ENCODE measurements around the gene SUN3.

The SUN3 gene

DNA sequence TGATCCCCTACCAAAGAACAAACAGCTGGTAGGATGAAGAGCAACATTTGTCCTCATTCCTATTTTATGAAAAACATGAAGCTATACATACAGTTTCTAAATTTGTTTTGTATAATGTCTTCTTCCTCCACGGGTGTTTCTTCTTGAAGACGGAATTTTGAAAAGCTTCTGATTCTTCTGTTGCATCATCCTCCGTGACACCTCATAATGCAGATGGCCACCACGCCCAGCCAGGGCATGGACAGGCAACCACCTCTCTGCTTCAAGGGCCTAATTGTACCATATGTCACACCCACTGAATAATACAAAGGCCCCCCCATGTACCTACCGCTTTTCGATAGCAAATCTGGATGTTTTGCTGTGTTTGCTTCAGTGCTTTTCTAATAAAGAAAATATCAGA lies at the start of gene SUN3:
Gene SUN3, minus strand, starts transcription at position 170 of the 400 bp plus-strand sequence. Its CDS starts 169 bp downstream, at position 1.
- no peak for DNase-seq

DNA sequence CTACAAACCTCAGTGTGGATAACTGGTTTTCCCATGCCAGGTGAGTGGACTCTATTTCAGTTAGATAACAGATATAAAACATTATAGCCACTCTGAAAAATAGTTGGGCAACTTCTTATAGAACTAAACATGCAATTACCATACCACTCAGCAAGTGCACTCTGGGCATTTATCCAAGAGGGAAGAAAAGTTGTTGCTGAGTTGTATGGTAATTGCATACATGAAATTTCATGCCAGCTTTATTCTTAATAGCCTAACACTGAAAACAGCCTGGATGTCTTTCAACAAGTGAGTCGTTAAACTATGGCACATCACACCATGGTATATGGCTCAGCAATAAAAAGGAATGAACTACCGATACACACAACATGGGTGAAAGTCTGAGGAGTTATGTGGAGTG lies 49.6 kb upstream of the SUN3 start:
- DNase-seq = no peak

- DNase-seq = no peak
These were observed 48.5 kb upstream of the SUN3 start for GRCh38 chr7:48077423-48077822.

DNA sequence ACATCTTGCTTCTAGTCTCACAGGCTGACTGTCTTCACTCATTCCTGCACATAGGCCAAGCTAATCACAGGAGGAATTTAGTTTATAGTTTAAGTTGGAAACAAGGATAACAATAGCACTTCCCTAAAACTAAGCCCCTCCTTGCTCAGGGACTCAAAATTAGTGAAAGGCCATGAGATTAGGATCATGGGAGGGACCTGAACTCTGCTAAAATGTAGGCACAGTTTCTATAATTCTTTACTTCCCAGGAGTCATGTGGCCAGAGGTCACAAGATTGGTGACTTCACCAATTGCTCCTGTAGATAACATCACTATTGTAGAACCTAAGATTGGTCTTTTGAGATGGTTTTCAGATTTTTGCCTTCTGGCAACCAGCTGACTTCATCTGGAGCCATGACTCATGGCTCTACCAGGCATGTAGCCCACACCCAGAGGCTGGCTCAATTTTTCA lies 45.3 kb upstream of the SUN3 start:
- no peak for DNase-seq

- no peak for DNase-seq
These were observed 38.6 kb upstream of the SUN3 start for GRCh38 chr7:48067475-48067874.

DNA sequence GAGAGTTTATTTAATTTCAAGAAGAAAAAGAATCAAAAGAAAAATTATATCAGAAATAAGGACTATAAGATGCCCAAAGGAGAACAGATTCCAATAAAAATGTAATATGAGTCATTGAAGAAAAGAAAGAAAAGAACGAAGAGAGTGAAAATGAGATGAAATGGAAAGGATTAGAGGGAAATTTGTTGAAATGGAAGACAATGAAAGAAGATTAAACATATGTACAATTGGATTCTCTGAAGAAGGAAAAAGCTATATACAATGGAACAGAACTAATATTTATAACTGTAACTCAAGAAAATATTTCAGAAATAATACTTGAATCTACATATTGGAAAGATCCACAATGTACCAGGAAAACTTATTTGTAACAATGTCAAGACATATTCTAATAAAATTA lies 35.1 kb upstream of the SUN3 start:
- DNase-seq = no peak

DNA sequence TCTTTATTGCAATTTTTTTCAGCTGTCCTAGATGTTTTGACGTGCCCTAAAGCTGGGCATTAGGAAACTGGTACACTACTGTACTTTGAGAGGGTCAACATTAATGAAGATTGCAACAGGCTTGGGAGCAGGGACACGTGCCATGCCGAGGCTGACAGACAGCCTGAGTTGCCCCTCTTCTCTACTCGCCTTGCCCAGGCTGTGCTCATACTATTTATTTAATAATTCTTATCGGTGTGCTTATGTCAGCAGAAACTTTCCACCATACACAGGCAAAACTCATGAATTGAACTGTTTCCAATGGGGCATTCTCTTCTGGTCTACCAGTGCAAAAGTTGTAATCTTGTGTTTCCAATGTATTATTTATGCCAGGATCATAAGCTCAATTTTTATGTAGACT lies 30.8 kb upstream of the SUN3 start:
- no peak for DNase-seq

DNA sequence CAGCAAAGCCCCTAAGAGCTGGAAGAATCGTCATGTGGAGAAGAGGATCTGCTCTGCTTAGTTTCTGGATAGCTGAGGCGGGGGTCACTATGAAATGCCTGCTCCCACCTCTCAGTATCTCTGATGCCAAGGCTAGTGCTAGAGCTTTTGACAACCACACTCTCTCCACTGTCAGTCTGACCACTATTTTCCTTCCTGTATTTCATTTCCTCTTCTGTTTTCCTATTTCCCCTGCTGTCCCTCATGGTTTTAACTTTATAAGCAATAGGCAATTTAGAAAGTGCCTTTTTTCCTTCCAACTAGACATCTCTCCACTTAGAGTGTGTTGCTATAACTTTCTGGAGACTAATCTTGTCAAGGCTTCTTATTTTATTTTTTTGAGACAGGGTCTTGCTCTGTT lies 30.1 kb upstream of the SUN3 start:
- no peak for DNase-seq

GRCh38 chr7:48053736-48054135 lies 24.8 kb upstream of the SUN3 start:
- no peak for DNase-seq

DNA sequence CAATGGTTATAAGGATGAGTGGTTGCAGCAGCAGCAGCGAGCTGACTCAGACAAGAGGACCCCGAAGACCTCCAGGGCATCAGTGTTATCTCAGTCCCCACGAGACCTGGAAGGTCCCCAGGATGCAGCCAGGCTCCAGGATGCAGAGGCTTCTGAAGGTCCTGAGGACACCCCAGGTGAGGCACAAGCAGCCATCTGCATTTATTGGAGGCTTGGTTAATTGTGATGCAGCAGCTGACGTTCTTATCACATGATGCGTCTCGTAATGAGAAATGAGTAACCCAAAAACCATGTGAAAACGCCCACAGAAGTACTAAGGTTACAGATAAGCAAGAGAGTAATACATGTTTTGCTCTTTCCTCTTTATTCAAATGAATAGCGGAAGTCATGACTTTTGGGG lies 23.8 kb upstream of the SUN3 start:
- DNase-seq = no peak

GRCh38 chr7:48049850-48050249 lies 20.9 kb upstream of the SUN3 start:
- DNase-seq = no peak

DNA sequence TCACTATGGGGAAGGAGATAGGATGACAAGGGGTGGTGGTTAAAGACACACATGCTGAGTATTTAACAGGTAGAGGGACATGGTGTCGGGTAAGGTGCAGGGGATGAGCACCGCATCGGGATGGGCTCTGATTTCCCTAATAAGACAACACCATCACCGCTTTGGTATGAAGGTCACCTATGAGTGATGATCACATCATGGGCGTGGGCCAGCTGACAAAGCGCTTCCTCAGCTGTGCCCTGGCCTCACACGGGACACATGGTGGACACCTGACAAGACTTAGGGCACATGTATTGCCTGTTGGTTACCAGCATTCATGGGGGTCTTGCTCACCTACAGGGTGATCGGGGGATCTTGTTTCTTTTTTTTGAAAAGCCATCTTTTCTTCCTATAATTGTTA lies 19.2 kb upstream of the SUN3 start:
- DNase-seq = no peak

GRCh38 chr7:48046458-48046857 lies 17.6 kb upstream of the SUN3 start:
- DNase-seq = no peak

DNA sequence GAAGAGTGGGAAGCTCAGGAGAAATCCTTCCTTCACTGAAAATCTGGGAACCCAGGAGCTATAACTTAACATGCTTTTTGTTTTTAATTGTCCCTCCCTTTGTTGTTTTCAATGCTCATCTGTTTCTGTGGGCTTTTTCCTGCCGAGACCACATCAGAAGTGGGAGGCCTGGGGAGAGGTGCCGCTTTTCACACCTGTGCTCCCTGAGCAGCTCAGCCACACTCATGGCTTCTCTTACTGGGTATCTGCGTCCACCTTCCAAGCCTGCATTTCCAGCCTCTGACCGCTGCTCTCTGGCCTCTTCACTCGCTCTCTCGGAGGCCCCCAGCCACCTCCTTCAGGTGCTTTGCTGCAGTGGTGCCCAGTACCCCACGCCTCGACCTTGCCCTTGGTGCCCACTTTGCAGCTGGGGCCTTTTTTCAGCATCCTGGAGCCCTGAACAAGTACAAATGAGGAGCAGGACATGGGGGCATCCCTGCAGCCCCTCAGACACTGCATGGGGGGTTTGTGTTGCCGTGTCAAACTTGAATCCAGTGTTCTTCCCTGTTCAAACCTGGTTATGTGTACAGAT lies 16.4 kb upstream of the SUN3 start:
- no peak for DNase-seq

DNA sequence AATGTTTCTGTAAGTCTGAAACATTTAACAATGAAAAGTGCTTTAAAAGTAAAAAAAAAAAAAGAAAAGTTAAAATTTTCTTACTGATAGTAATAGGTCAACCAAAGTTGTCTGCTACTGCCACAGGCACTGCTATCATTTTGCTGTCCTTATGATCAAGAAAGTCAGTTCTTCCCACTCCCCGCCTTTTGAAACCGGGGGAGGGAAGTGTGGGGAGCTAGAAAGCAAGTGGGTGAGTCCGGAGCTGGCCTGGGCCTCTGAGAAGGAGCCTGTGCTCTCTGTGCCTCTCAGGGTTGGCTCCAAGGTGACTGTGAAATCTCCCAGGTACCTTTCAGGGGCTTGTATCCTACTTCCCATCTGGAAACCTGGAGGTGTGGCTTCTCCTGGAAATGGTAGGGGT lies 13.7 kb upstream of the SUN3 start:
- DNase-seq = no peak

DNA sequence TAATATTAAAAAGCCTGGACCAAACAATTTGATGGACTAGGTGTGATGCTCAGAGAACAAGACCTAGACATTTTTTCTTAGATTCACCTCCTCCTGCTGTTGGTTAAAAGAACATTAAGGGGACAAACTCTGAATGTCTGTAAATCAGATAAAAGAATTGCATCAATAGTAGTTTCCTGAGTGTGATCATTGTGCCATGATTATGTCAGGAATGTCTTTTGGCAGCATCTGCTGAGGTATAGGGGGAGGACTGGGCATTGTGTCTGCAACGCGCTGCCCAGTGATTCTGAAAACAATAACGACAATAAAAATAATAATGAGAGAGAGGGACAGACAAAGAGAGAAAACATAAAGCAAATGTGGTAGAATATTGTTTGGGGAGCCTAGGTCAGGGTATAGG lies 13.3 kb upstream of the SUN3 start:
- no peak for DNase-seq

DNA sequence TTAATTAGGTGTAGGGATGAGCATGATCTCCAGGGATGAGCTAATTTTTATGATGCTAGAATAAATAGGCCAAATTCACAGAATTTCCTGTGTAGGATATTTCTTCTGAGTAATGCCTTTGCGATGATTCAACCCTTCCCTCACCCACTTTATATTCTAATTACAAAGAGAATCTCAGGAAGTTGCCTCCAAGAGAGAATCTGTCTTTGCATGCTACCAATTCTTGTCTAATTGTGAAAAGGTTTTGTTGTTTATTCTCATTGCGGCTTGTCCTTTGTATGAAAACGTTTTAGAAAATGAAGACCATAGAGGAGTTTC lies 12.7 kb upstream of the SUN3 start:
- DNase-seq = no peak

DNA sequence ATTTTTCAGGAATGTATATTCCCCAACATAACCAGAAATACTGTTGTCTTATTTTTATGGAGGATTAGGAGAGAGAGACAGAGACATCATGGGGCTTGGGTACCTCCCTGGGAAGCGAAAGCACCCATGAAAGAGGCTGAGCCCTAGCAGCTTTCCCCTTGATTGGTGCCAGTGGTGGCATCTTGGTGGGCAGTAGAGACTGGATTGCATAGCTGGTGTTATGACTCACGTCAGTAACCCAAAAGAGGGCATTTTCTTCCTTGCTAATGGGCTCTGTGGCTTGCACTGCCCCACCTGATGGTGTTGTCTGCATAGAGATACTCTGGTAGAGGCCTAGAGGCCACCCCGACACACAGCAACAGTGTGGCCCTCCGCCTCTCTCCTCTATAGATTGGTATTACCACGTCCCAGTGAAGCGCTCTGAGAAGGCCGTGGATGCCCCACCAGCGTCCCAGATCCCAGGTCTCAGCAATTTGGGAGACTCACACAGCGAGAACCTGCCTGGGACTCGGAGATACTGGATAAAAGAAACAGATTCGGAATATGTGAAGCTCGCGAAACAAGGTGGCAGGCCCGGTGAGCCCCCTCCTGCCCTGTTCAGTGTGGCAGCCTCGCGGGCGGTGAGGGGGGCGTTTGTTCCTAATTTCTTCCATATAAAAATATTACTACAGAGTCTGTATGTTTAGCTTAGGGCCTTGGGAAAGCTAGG lies 12.2 kb upstream of the SUN3 start:
- DNase-seq = no peak

- DNase-seq = no peak
These were observed 10.1 kb upstream of the SUN3 start for GRCh38 chr7:48038815-48039506.

GRCh38 chr7:48035967-48036478 lies 7.1 kb upstream of the SUN3 start:
- DNase-seq = no peak

- DNase-seq = peak; percentile 64
These were observed 6.5 kb upstream of the SUN3 start, which contains the start of gene C7orf57 for GRCh38 chr7:48035301-48035966. TSS of gene C7orf57 (plus strand) at chr7:48035543. CDS start at chr7:48036309, 766 bp downstream.

DNA sequence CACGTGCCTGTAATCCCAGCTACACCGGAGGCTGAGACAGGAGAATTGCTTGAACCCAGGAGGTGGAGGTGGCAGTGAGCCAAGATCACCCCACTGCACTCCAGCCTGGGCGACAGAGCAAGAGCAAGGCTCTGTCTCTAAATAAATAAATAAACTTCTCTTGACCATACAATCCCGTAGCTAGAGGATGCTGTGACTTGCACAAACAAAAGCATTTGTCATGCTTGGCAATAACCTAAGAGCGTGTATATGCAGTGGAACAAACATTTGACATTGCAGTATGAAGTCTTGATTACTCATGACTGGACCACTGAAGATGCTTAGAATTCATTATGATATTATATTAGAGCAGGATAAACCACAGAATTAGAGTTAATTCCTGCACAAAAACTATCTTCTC lies 5.0 kb upstream of the SUN3 start:
- no peak for DNase-seq

DNA sequence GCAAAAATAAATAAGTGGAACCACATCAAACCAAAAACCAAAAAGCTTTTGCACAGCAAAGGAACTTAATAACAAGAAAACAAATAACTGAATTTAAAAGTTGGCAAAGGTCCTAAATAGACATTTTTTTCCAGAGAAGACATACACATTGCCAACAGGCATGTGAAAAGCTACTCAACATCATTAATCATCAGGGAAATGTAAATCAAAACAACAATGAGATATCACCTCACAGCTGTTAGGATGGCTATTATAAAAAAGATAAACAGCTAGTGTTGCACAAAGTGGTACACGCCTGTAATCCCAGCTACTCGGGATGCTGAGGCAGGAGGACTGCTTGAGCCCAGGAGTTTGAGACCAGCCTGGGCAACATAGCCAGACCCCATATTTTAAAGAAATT lies 2.2 kb upstream of the SUN3 start:
- no peak for DNase-seq

- DNase-seq = no peak
These were observed 3.3 kb downstream of the SUN3 start for GRCh38 chr7:48025624-48026023.
